HG03354 (cell line): ENCODE data around the gene S100A14.
A peak's percentile ranks its signal among the peaks of the same experiment; 100 is the strongest.

Source experiments
- ATAC-seq: cut with Tn5 transposase; IDR thresholded peaks from one replicate; pipeline ENCODE4 v1.9.1; 2021; ENCODE audit warnings: mild to moderate bottlenecking; ENCODE audit not compliant: unreplicated experiment, poor library complexity, severe bottlenecking

Gene S100A14

GRCh38 chr1:153619171-153619570 lies 3.0 kb upstream of the S100A14 start:
- no peak for ATAC-seq

- peak; percentile 77 for ATAC-seq
These were observed 1.5 kb upstream of the S100A14 start for GRCh38 chr1:153617663-153618062.

GRCh38 chr1:153616917-153617311 lies 789 bp upstream of the S100A14 start:
- no peak for ATAC-seq

GRCh38 chr1:153615406-153615805 lies 719 bp downstream of the S100A14 start:
- no peak for ATAC-seq

- ATAC-seq, result no peak
These were observed 1.2 kb downstream of the S100A14 start for GRCh38 chr1:153614906-153615305.

GRCh38 chr1:153614189-153614900 lies 1.8 kb downstream of the S100A14 start:
- ATAC-seq, result no peak

- ATAC-seq, result no peak
These were observed 2.7 kb downstream of the S100A14 start for GRCh38 chr1:153613406-153613805.

GRCh38 chr1:153612755-153613331 lies 3.3 kb downstream of the S100A14 start, which contains the start of gene S100A16:
S100A16 (minus strand) TSS chr1:153613137; CDS start chr1:153608151, 4,986 bp downstream.
- no peak for ATAC-seq

GRCh38 chr1:153612111-153612754 lies 3.9 kb downstream of the S100A14 start:
- ATAC-seq, result no peak

- no peak for ATAC-seq
These were observed 4.8 kb downstream of the S100A14 start for GRCh38 chr1:153611356-153611755.

- no peak for ATAC-seq
These were observed 5.3 kb downstream of the S100A14 start for GRCh38 chr1:153610811-153611301.

GRCh38 chr1:153610334-153610733 lies 5.8 kb downstream of the S100A14 start:
- ATAC-seq, result no peak

GRCh38 chr1:153609585-153609907 lies 6.6 kb downstream of the S100A14 start:
- ATAC-seq, result no peak

GRCh38 chr1:153608742-153609584 lies 7.2 kb downstream of the S100A14 start:
- ATAC-seq, result no peak

- ATAC-seq, result no peak
These were observed 7.9 kb downstream of the S100A14 start for GRCh38 chr1:153608089-153608682.

GRCh38 chr1:153607381-153607780 lies 8.7 kb downstream of the S100A14 start:
- no peak for ATAC-seq

GRCh38 chr1:153606194-153606593 lies 9.9 kb downstream of the S100A14 start:
- no peak for ATAC-seq

GRCh38 chr1:153602749-153603148 lies 13.4 kb downstream of the S100A14 start:
- ATAC-seq, result no peak

- no peak for ATAC-seq
These were observed 16.3 kb downstream of the S100A14 start for GRCh38 chr1:153599847-153600246.
